Stimulated activated CD8-positive, alpha-beta memory T cell treated with anti-CD3 and anti-CD28 coated beads, Interleukin-7, amount 100 ng/mL, for 24 hours (primary cell): Measurements from ENCODE around the gene KISS1.
"Not testable (repeated sequence)": the region's sequence is repeated elsewhere in the genome, so short reads cannot be mapped to it uniquely, and the experiment has no call there.

ENCODE experiments used
- DNase-seq: peaks from one replicate; pipeline ENCODE4 v3.0.0-alpha.2; 2020; ENCODE audit warnings: low read depth

KISS1 gene

GRCh38 chr1:204196068-204196795 is at the start of gene KISS1:
TSS of gene KISS1 (minus strand) at chr1:204196491. CDS start at chr1:204192876, 3,615 bp downstream.
- no peak for DNase-seq

GRCh38 chr1:204242920-204243319 is 46.6 kb upstream of the KISS1 start:
- DNase-seq: no peak

GRCh38 chr1:204241914-204242313 is 45.6 kb upstream of the KISS1 start:
- DNase-seq: no peak

GRCh38 chr1:204241050-204241449 is 44.8 kb upstream of the KISS1 start:
- no peak for DNase-seq

GRCh38 chr1:204240233-204240632 is 43.9 kb upstream of the KISS1 start:
- DNase-seq: no peak

- DNase-seq: not testable (repeated sequence)
These were observed 43.1 kb upstream of the KISS1 start for GRCh38 chr1:204239401-204239800.

- not testable (repeated sequence) for DNase-seq
These were observed 42.2 kb upstream of the KISS1 start for GRCh38 chr1:204238520-204238919.

- not testable (repeated sequence) for DNase-seq
These were observed 41.2 kb upstream of the KISS1 start for GRCh38 chr1:204237515-204237914.

- DNase-seq: no peak
These were observed 36.2 kb upstream of the KISS1 start for GRCh38 chr1:204232526-204232925.

GRCh38 chr1:204230211-204230610 is 33.9 kb upstream of the KISS1 start:
- DNase-seq: no peak

- DNase-seq: no peak
These were observed 32.6 kb upstream of the KISS1 start for GRCh38 chr1:204228896-204229295.

GRCh38 chr1:204227996-204228785 is 31.9 kb upstream of the KISS1 start:
- DNase-seq: no peak

GRCh38 chr1:204227351-204227750 is 31.1 kb upstream of the KISS1 start:
- no peak for DNase-seq

- DNase-seq: no peak
These were observed 29.8 kb upstream of the KISS1 start for GRCh38 chr1:204225841-204226735.

- no peak for DNase-seq
These were observed 28.4 kb upstream of the KISS1 start for GRCh38 chr1:204224655-204225054.

GRCh38 chr1:204223129-204223860 is 27.0 kb upstream of the KISS1 start:
- no peak for DNase-seq

GRCh38 chr1:204222764-204223055 is 26.4 kb upstream of the KISS1 start:
- no peak for DNase-seq

GRCh38 chr1:204222006-204222763 is 25.9 kb upstream of the KISS1 start:
- no peak for DNase-seq

GRCh38 chr1:204221271-204221670 is 25.0 kb upstream of the KISS1 start:
- DNase-seq: no peak

- DNase-seq: no peak
These were observed 23.8 kb upstream of the KISS1 start for GRCh38 chr1:204219971-204220616.

- no peak for DNase-seq
These were observed 22.3 kb upstream of the KISS1 start for GRCh38 chr1:204218552-204218951.
